NCI-H146 treated with DMSO at 0.1 percent for 48 hours (cell line): Measurements from ENCODE around the gene WDR20.
A peak's percentile ranks its signal among the peaks of the same experiment; 100 is the strongest.

Experiments
- DNase-seq: peaks from one replicate; lab custom pipeline; 2025; ENCODE audit not compliant: unreplicated experiment; lab: John Stamatoyannopoulos, UW

WDR20 gene

GRCh38 chr14:102196039-102196901 lies 56.6 kb downstream of the WDR20 start:
- no peak for DNase-seq

- no peak for DNase-seq
Observed at GRCh38 chr14:102196902-102197230, 57.2 kb downstream of the WDR20 start.

- no peak for DNase-seq
Observed at GRCh38 chr14:102197317-102197853, 57.7 kb downstream of the WDR20 start.

- no peak for DNase-seq
Observed at GRCh38 chr14:102200690-102201352, 61.1 kb downstream of the WDR20 start.

- no peak for DNase-seq
Observed at GRCh38 chr14:102201353-102201738, 61.6 kb downstream of the WDR20 start.

- no peak for DNase-seq
Observed at GRCh38 chr14:102201776-102202175, 62.1 kb downstream of the WDR20 start.

GRCh38 chr14:102202944-102203343 lies 63.2 kb downstream of the WDR20 start:
- no peak for DNase-seq

- DNase-seq = no peak
Observed at GRCh38 chr14:102203382-102203781, 63.7 kb downstream of the WDR20 start.

- DNase-seq = no peak
Observed at GRCh38 chr14:102205560-102205959, 65.9 kb downstream of the WDR20 start.

GRCh38 chr14:102206918-102207317 lies 67.2 kb downstream of the WDR20 start:
- peak; percentile 61 for DNase-seq

- no peak for DNase-seq
Observed at GRCh38 chr14:102207831-102208365, 68.2 kb downstream of the WDR20 start.

GRCh38 chr14:102208741-102209140 lies 69.0 kb downstream of the WDR20 start:
- no peak for DNase-seq

- DNase-seq = no peak
Observed at GRCh38 chr14:102209224-102209966, 69.7 kb downstream of the WDR20 start.

- DNase-seq = no peak
Observed at GRCh38 chr14:102210421-102211042, 70.8 kb downstream of the WDR20 start.

GRCh38 chr14:102211240-102211639 lies 71.5 kb downstream of the WDR20 start:
- no peak for DNase-seq

GRCh38 chr14:102212356-102212755 lies 72.7 kb downstream of the WDR20 start:
- DNase-seq = no peak

GRCh38 chr14:102212845-102213244 lies 73.1 kb downstream of the WDR20 start:
- DNase-seq = no peak

GRCh38 chr14:102213470-102213869 lies 73.8 kb downstream of the WDR20 start:
- DNase-seq = no peak

- DNase-seq = no peak
Observed at GRCh38 chr14:102213984-102214658, 74.4 kb downstream of the WDR20 start.

GRCh38 chr14:102215071-102215470 lies 75.4 kb downstream of the WDR20 start:
- DNase-seq = no peak
